Trophoblast cell (in vitro differentiated cells and primary cell): ENCODE results near the gene REV3L.

ENCODE experiments used
- DNase-seq, 2 donors: peaks; one replicate each; pipeline ENCODE4 v3.0.0-alpha.2; 2016
- H2AFZ ChIP-seq: 2 replicates; pipeline ENCODE4 v1.6.1; 2013; ENCODE audit warnings: low read length, moderate library complexity, mild to moderate bottlenecking; ENCODE audit not compliant: insufficient read depth, poor library complexity
- H2AK5ac ChIP-seq: 2 replicates; pipeline ENCODE4 v1.6.1; 2013; ENCODE audit warnings: mild to moderate bottlenecking, low read length
- H2BK120ac ChIP-seq: 2 replicates; pipeline ENCODE4 v1.6.1; 2013; ENCODE audit warnings: low read length, mild to moderate bottlenecking, moderate library complexity; ENCODE audit not compliant: insufficient read depth, poor library complexity
- H2BK12ac ChIP-seq: 2 replicates; pipeline ENCODE4 v1.6.1; 2013; ENCODE audit warnings: mild to moderate bottlenecking, low read length, moderate library complexity
- H2BK5ac ChIP-seq: 2 replicates; pipeline ENCODE4 v1.6.1; 2013; ENCODE audit warnings: low read length, low read depth, moderate library complexity, mild to moderate bottlenecking; ENCODE audit not compliant: poor library complexity
- H3K14ac ChIP-seq: 2 replicates; pipeline ENCODE4 v1.6.1; 2013; ENCODE audit warnings: mild to moderate bottlenecking, low read length
- H3K18ac ChIP-seq: 2 replicates; pipeline ENCODE4 v1.6.1; 2013; ENCODE audit warnings: mild to moderate bottlenecking, low read length
- H3K23ac ChIP-seq: 2 replicates; pipeline ENCODE4 v1.6.1; 2013; ENCODE audit warnings: low read length
- H3K27ac ChIP-seq: 2 replicates; pipeline ENCODE4 v1.5.1; 2013; ENCODE audit warnings: low read depth, mild to moderate bottlenecking, inconsistent platforms, low read length, moderate library complexity
- H3K27me3 ChIP-seq: 2 replicates; pipeline ENCODE4 v1.6.1; 2013; ENCODE audit warnings: inconsistent platforms, mild to moderate bottlenecking, low read length, moderate library complexity; ENCODE audit not compliant: insufficient read depth
- H3K36me3 ChIP-seq, 2 experiments: 1 replicate in 1 of 2; 2 replicates in 1 of 2; pipeline ENCODE4 v1.6.1; 2013; ENCODE audit warnings: low read length in 2 of 2, mild to moderate bottlenecking in 2 of 2, moderate library complexity in 1 of 2; ENCODE audit not compliant: insufficient read depth in 2 of 2, control insufficient read depth in 1 of 2
- H3K4ac ChIP-seq: 2 replicates; pipeline ENCODE4 v1.6.1; 2013; ENCODE audit warnings: low read depth, mild to moderate bottlenecking, low read length, moderate library complexity
- H3K4me1 ChIP-seq, 2 experiments: 1 replicate in 1 of 2; 2 replicates in 1 of 2; pipeline ENCODE4 v1.6.1; 2013; ENCODE audit warnings: low read length in 2 of 2, mild to moderate bottlenecking in 2 of 2, moderate library complexity in 1 of 2; ENCODE audit not compliant: insufficient read depth in 2 of 2, control insufficient read depth in 1 of 2
- H3K4me2 ChIP-seq: 2 replicates; pipeline ENCODE4 v1.6.1; 2013; ENCODE audit warnings: inconsistent platforms, mild to moderate bottlenecking, low read length, moderate library complexity
- H3K4me3 ChIP-seq: 2 replicates; pipeline ENCODE4 v1.5.1; 2013; ENCODE audit warnings: mild to moderate bottlenecking, low read depth, low read length, inconsistent platforms
- H3K79me1 ChIP-seq: one replicate; pipeline ENCODE4 v1.6.1; 2013; ENCODE audit warnings: low read length
- H3K79me2 ChIP-seq: 2 replicates; pipeline ENCODE4 v1.6.1; 2013; ENCODE audit warnings: low read length, mild to moderate bottlenecking; ENCODE audit not compliant: control insufficient read depth, insufficient read depth, poor library complexity
- H3K9ac ChIP-seq: 2 replicates; pipeline ENCODE4 v1.6.1; 2013; ENCODE audit warnings: mild to moderate bottlenecking, low read length
- H3K9me3 ChIP-seq: 2 replicates; pipeline ENCODE4 v1.6.1; 2013; ENCODE audit warnings: low read depth, mild to moderate bottlenecking, control low read depth, inconsistent platforms, low read length; ENCODE audit not compliant: insufficient read depth
- H4K12ac ChIP-seq: 2 replicates; pipeline ENCODE4 v1.6.1; 2013; ENCODE audit warnings: low read depth, mild to moderate bottlenecking, low read length, moderate library complexity
- H4K8ac ChIP-seq: 2 replicates; pipeline ENCODE4 v1.6.1; 2013; ENCODE audit warnings: low read depth, mild to moderate bottlenecking, low read length, moderate library complexity
- H4K91ac ChIP-seq: one replicate; pipeline ENCODE4 v1.6.1; 2013; ENCODE audit warnings: low read depth, mild to moderate bottlenecking, low read length, moderate library complexity
- WGBS: extraction: QIAGEN DNeasy Blood & Tissue Kit; methylation state at CpG from one replicate; pipeline ENCODE4 v1.1.7; 2013; ENCODE audit warnings: missing lambda C conversion rate; ENCODE audit not compliant: insufficient read length, insufficient coverage; ENCODE audit errors: extremely low coverage; 5-methylcytosine and 5-hydroxymethylcytosine counted together

Gene REV3L

GRCh38 chr6:111522393-111523020 is 39.5 kb upstream of the REV3L start:
- Histone ChIP-seq H2BK5ac (no peak overlapping the region), H3K4ac (no peak overlapping the region), H3K4me3 (no peak overlapping the region), H3K36me3 (no peaks in the 10 kb centered on the region), H3K27me3 (no peaks in the 10 kb centered on the region), H3K9ac (no peak overlapping the region), H2BK120ac (no peak overlapping the region), H3K9me3 (no peaks in the 10 kb centered on the region), H3K27ac (no peak overlapping the region), H4K91ac (no peak overlapping the region), H3K4me1 (peaks cover 0 to 3% of the 10 kb centered on the region in 2 experiments), H3K14ac (no peak overlapping the region), H3K18ac (no peak overlapping the region), H2AFZ (no peak overlapping the region), H3K4me2 (no peak overlapping the region), H3K79me2 (no peaks in the 10 kb centered on the region), H2BK12ac (no peak overlapping the region), H4K8ac (no peak overlapping the region), H2AK5ac (no peak overlapping the region), H3K79me1 (no peaks in the 10 kb centered on the region), H4K12ac (no peak overlapping the region), H3K23ac (no peak overlapping the region)
- WGBS, result no CpG with 5 or more reads among the region's 4 CpGs
- DNase-seq, result no peak

- Histone ChIP-seq H2BK12ac (no peak overlapping the region), H3K79me2 (no peaks in the 10 kb centered on the region), H3K4me3 (no peak overlapping the region), H2BK5ac (no peak overlapping the region), H3K4me2 (no peak overlapping the region), H4K91ac (no peak overlapping the region), H3K18ac (no peak overlapping the region), H3K4me1 (peaks cover 0 to 3% of the 10 kb centered on the region in 2 experiments), H3K14ac (no peak overlapping the region), H3K9ac (no peak overlapping the region), H3K79me1 (no peaks in the 10 kb centered on the region), H3K27me3 (no peaks in the 10 kb centered on the region), H3K27ac (no peak overlapping the region), H3K36me3 (no peaks in the 10 kb centered on the region), H4K8ac (no peak overlapping the region), H3K23ac (no peak overlapping the region), H2AK5ac (no peak overlapping the region), H3K4ac (no peak overlapping the region), H2AFZ (no peak overlapping the region), H3K9me3 (no peaks in the 10 kb centered on the region), H2BK120ac (no peak overlapping the region), H4K12ac (no peak overlapping the region)
- DNase-seq, result no peak
- no CpG with 5 or more reads among the region's 5 CpGs for WGBS
Observed at GRCh38 chr6:111521497-111522270, 38.7 kb upstream of the REV3L start.

- no peak overlapping the region for H2BK5ac ChIP-seq
- no peak overlapping the region for H3K14ac ChIP-seq
- no peaks in the 10 kb centered on the region for H3K79me1 ChIP-seq
- H2AFZ ChIP-seq, result no peak overlapping the region
- no peak overlapping the region for H2BK12ac ChIP-seq
- no peak overlapping the region for H4K91ac ChIP-seq
- H2AK5ac ChIP-seq, result no peak overlapping the region
- no peak overlapping the region for H4K12ac ChIP-seq
- DNase-seq, result no peak
- H3K27me3 ChIP-seq, result no peaks in the 10 kb centered on the region
- H3K79me2 ChIP-seq, result no peaks in the 10 kb centered on the region
- no peaks in the 10 kb centered on the region for H3K9me3 ChIP-seq
- no peaks in the 10 kb centered on the region for H3K36me3 ChIP-seq
- H3K23ac ChIP-seq, result no peak overlapping the region
- no peak overlapping the region for H2BK120ac ChIP-seq
- H3K4me2 ChIP-seq, result no peak overlapping the region
- peaks cover 0 to 3% of the 10 kb centered on the region in 2 experiments for H3K4me1 ChIP-seq
- H3K27ac ChIP-seq, result no peak overlapping the region
- H3K9ac ChIP-seq, result no peak overlapping the region
- no peak overlapping the region for H3K4me3 ChIP-seq
- H3K18ac ChIP-seq, result no peak overlapping the region
- no peak overlapping the region for H4K8ac ChIP-seq
- no peak overlapping the region for H3K4ac ChIP-seq
Observed at GRCh38 chr6:111520524-111520923, 37.5 kb upstream of the REV3L start.

GRCh38 chr6:111517965-111518364 is 34.9 kb upstream of the REV3L start:
- Histone ChIP-seq H4K91ac (no peak overlapping the region), H3K79me2 (no peaks in the 10 kb centered on the region), H3K4ac (no peak overlapping the region), H3K4me2 (no peak overlapping the region), H3K14ac (no peak overlapping the region), H3K4me3 (no peak overlapping the region), H2BK12ac (no peak overlapping the region), H3K9me3 (no peaks in the 10 kb centered on the region), H4K12ac (no peak overlapping the region), H2AFZ (no peak overlapping the region), H3K27me3 (no peaks in the 10 kb centered on the region), H3K36me3 (no peaks in the 10 kb centered on the region), H4K8ac (no peak overlapping the region), H3K18ac (no peak overlapping the region), H3K23ac (no peak overlapping the region), H3K4me1 (no peaks in the 10 kb centered on the region), H3K27ac (no peak overlapping the region), H2AK5ac (no peak overlapping the region), H3K79me1 (no peaks in the 10 kb centered on the region), H2BK5ac (no peak overlapping the region), H2BK120ac (no peak overlapping the region), H3K9ac (no peak overlapping the region)
- WGBS, result no CpG with 5 or more reads among the region's 4 CpGs
- no peak for DNase-seq
